Stomach (tissue), 9 donors: ENCODE data around the gene ZMYND10. TPM values are rescaled to one million over a fixed set of nuclear protein-coding genes. Genes with fewer than 3 reads are reported as not detected.

Source experiments
- DNase-seq, 2 donors: peaks; one replicate each; pipeline versions ENCODE4 v3.0.0 to v3.0.0-alpha.2; 2013 to 2019
- H3K27ac ChIP-seq, 5 donors: fragments of 200-600 bp in 4 of 5; sonication (generic) in 4 of 5; one replicate each; pipeline ENCODE4 v1.5.1; 2013 to 2019; ENCODE audit warnings: mild to moderate bottlenecking in 1 of 5, moderate library complexity in 1 of 5
- H3K27me3 ChIP-seq, 3 donors: fragments of 200-600 bp; sonication (generic); one replicate each; pipeline ENCODE4 v1.5.1; 2017 to 2019; ENCODE audit warnings: mixed run types in 1 of 3
- H3K36me3 ChIP-seq, 4 donors: fragments of 200-600 bp; sonication (generic); 1 replicate in 3 of 4; 2 replicates in 1 of 4; pipeline ENCODE4 v1.5.1; 2016 to 2019
- H3K4me1 ChIP-seq, 4 donors: fragments of 200-600 bp; sonication (generic); one replicate each; pipeline ENCODE4 v1.5.1; 2016 to 2019
- H3K4me3 ChIP-seq, 4 donors: fragments of 200-600 bp; sonication (generic) in 3 of 4; one replicate each; pipeline ENCODE4 v1.5.1; 2016 to 2019; ENCODE audit warnings: mild to moderate bottlenecking in 1 of 4
- H3K9me3 ChIP-seq, 4 donors: fragments of 200-600 bp; sonication (generic); one replicate each; pipeline ENCODE4 v1.5.1; 2016 to 2019
- CTCF ChIP-seq, 7 experiments: fragments of 450-650 bp in 4 of 7; fragments of 200-600 bp in 3 of 7; sonication (generic) in 3 of 7; IDR thresholded peaks; one replicate each; pipeline ENCODE4 v1.5.1; 2016 to 2019; ENCODE audit warnings: antibody characterized with exemption in 7 of 7, control low read depth in 2 of 7, mild to moderate bottlenecking in 1 of 7
- EP300 ChIP-seq: sonication (generic); formaldehyde crosslinking; IDR thresholded peaks from one replicate; pipeline ENCODE4 v1.6.1; 2017; ENCODE audit warnings: antibody characterized with exemption
- POLR2A ChIP-seq, 4 donors: fragments of 450-650 bp; IDR thresholded peaks; one replicate each; pipeline ENCODE4 v1.6.1; 2016; ENCODE audit warnings: antibody characterized with exemption in 4 of 4, control low read depth in 2 of 4, mild to moderate bottlenecking in 1 of 4, moderate library complexity in 1 of 4
- POLR2AphosphoS5 ChIP-seq, 3 donors: sonication (generic); formaldehyde crosslinking; IDR thresholded peaks; one replicate each; pipeline ENCODE4 v1.6.1; 2016; ENCODE audit warnings: antibody characterized with exemption in 3 of 3
- whole genome bisulfite sequencing, 5 donors: extraction: QIAGEN DNeasy Blood & Tissue Kit in 3 of 5; methylation state at CpG; one replicate each; pipeline versions ENCODE4 v1.1.5 to v1.1.7; 2013 to 2018; 5-methylcytosine and 5-hydroxymethylcytosine counted together
- intact Hi-C: fragments of 100-400 bp; cut with DNase I; formaldehyde crosslinking; loops from one replicate; pipeline ENCODE4 v1.15.1; 2023; ENCODE audit warnings: low total_unique reads
- polyA plus RNA-seq, 3 donors: library from polyadenylated mRNA; stranded (reverse); fragments of 200-250 nt; gene quantifications; one replicate each; pipeline ENCODE4 v1.2.3, GENCODE V29; 2013
- total RNA-seq, 5 donors: library from RNA; depleted of rRNA; stranded (reverse); fragments of >200 nt; gene quantifications; one replicate each; pipeline versions ENCODE4 v1.1.0 to v1.2.3, GENCODE V29; 2014 to 2016
- donor health status: healthy with polysubstance abuse.
- donor health status: Bipolar disorder and iron deficiency.
- donor health status: healthy.

Gene ZMYND10
- total and polyA plus RNA-seq, 8 donors: 0.87 to 61.4 (median 0.92) TPM; not detected in 1

- Histone ChIP-seq H3K4me1 (peaks cover 15 to 74% (median 48%) of the 10 kb centered on the region in 4 donors), H3K27me3 (no peaks in the 10 kb centered on the region), H3K4me3 (peak within 1 kb of the TSS; percentile 62 to 98 (median 90)), H3K36me3 (peaks cover 44 to 57% (median 55%) of the 10 kb centered on the region in 4 donors), H3K27ac (peak within 1 kb of the TSS; percentile 79 to 93 (median 90)), H3K9me3 (no peaks in the 10 kb centered on the region)
- DNase-seq: peak; percentile 99
- TF ChIP-seq EP300: no peak
- peak; percentile 89 to 97 (median 90) for TF ChIP-seq POLR2AphosphoS5 (IDR thresholded peaks at IDR 0.05)
- no peak for TF ChIP-seq CTCF (IDR thresholded peaks at IDR 0.05)
- peak in 1 of 4 donors; percentile 28 for TF ChIP-seq POLR2A (IDR thresholded peaks at IDR 0.05)
- intact Hi-C loops: no loop called here
- 1 to 3% (median 2%) methylated on average over 15 to 55 of the region's 55 CpGs for WGBS, 5 donors
These were observed 17.4 kb downstream of the ZMYND10 start, which contains the start of gene TUSC2 for GRCh38 chr3:50327943-50328691. Gene TUSC2, minus strand, starts transcription at chr3:50328223. Its CDS starts 124 bp downstream, at chr3:50328099.

- intact Hi-C loops: no loop called here
- no peaks in the 10 kb centered on the region for H3K9me3 ChIP-seq
- H3K36me3 ChIP-seq: peaks cover 40 to 52% (median 49%) of the 10 kb centered on the region in 4 donors
- TF ChIP-seq CTCF (IDR thresholded peaks at IDR 0.05) (no peak), POLR2AphosphoS5 (IDR thresholded peaks at IDR 0.05) (no peak), POLR2A (IDR thresholded peaks at IDR 0.05) (no peak), EP300 (no peak)
- DNase-seq: no peak
- peak overlapping the region in 4 of 5 donors; percentile 79 to 91 (median 86) for H3K27ac ChIP-seq
- peaks cover 24 to 74% (median 54%) of the 10 kb centered on the region in 4 donors for H3K4me1 ChIP-seq
- H3K4me3 ChIP-seq: peak overlapping the region; percentile 62 to 98 (median 90)
- no peaks in the 10 kb centered on the region for H3K27me3 ChIP-seq
- WGBS, 5 donors: 58 to 73% (median 69%) methylated on average over 4 of the region's 4 CpGs
These were observed 18.4 kb downstream of the ZMYND10 start for GRCh38 chr3:50327129-50327528.

- H3K27me3 ChIP-seq: no peaks in the 10 kb centered on the region
- peaks cover 29 to 74% (median 60%) of the 10 kb centered on the region in 4 donors for H3K4me1 ChIP-seq
- no peak for TF ChIP-seq POLR2A (IDR thresholded peaks at IDR 0.05)
- no peak for TF ChIP-seq CTCF (IDR thresholded peaks at IDR 0.05)
- TF ChIP-seq EP300: no peak
- no peak for TF ChIP-seq POLR2AphosphoS5 (IDR thresholded peaks at IDR 0.05)
- no peak overlapping the region for H3K4me3 ChIP-seq
- 90 to 92% (median 92%) methylated on average over 8 of the region's 8 CpGs for WGBS, 5 donors
- peak overlapping the region in 1 of 5 donors; percentile 95 for H3K27ac ChIP-seq
- H3K36me3 ChIP-seq: peaks cover 30 to 43% (median 40%) of the 10 kb centered on the region in 4 donors
- H3K9me3 ChIP-seq: no peaks in the 10 kb centered on the region
- intact Hi-C loops: no loop called here
- DNase-seq: no peak
These were observed 19.4 kb downstream of the ZMYND10 start for GRCh38 chr3:50326182-50326541.

- WGBS, 5 donors: 75 to 89% (median 86%) methylated on average over 11 of the region's 11 CpGs
- peak overlapping the region in 3 of 5 donors; percentile 94 to 96 (median 95) for H3K27ac ChIP-seq
These were observed 19.9 kb downstream of the ZMYND10 start for GRCh38 chr3:50325497-50326181.

More at GRCh38 chr3:50325497-50326181, 19.9 kb downstream of the ZMYND10 start:
- Histone ChIP-seq H3K27me3 (no peaks in the 10 kb centered on the region), H3K9me3 (no peaks in the 10 kb centered on the region), H3K4me3 (no peak overlapping the region), H3K4me1 (peaks cover 30 to 75% (median 60%) of the 10 kb centered on the region in 4 donors), H3K36me3 (peaks cover 25 to 37% (median 34%) of the 10 kb centered on the region in 4 donors)
- TF ChIP-seq EP300 (no peak), POLR2A (IDR thresholded peaks at IDR 0.05) (no peak), CTCF (IDR thresholded peaks at IDR 0.05) (no peak), POLR2AphosphoS5 (IDR thresholded peaks at IDR 0.05) (no peak)
- intact Hi-C loops: no loop called here
- DNase-seq: no peak
